ENCODE results near the gene CCSER1.

Gene CCSER1

GRCh38 chr4:90198086-90198847 is 71.1 kb downstream of the CCSER1 start:
- DNase-seq (ENCODE audit: low spot score) = no peak

- DNase-seq (ENCODE audit: low spot score) = no peak
Observed at GRCh38 chr4:90207887-90208454, 80.8 kb downstream of the CCSER1 start.

- peak; percentile 21 for DNase-seq (ENCODE audit: low spot score)
Observed at GRCh38 chr4:90209922-90210321, 82.7 kb downstream of the CCSER1 start.

- no peak for DNase-seq (ENCODE audit: low spot score)
Observed at GRCh38 chr4:90211174-90211573, 84.0 kb downstream of the CCSER1 start.

- DNase-seq (ENCODE audit: low spot score) = no peak
Observed at GRCh38 chr4:90215286-90215685, 88.1 kb downstream of the CCSER1 start.

- no peak for DNase-seq (ENCODE audit: low spot score)
Observed at GRCh38 chr4:90219822-90220221, 92.6 kb downstream of the CCSER1 start.

- DNase-seq (ENCODE audit: low spot score) = no peak
Observed at GRCh38 chr4:90220459-90220858, 93.3 kb downstream of the CCSER1 start.

GRCh38 chr4:90226734-90227133 is 99.5 kb downstream of the CCSER1 start:
- DNase-seq (ENCODE audit: low spot score) = no peak

GRCh38 chr4:90227177-90227576 is 100.0 kb downstream of the CCSER1 start:
- no peak for DNase-seq (ENCODE audit: low spot score)

GRCh38 chr4:90234916-90235547 is 107.8 kb downstream of the CCSER1 start:
- no peak for DNase-seq (ENCODE audit: low spot score)

- DNase-seq (ENCODE audit: low spot score) = no peak
Observed at GRCh38 chr4:90237751-90238530, 110.7 kb downstream of the CCSER1 start.

- DNase-seq (ENCODE audit: low spot score) = no peak
Observed at GRCh38 chr4:90240333-90240732, 113.1 kb downstream of the CCSER1 start.

GRCh38 chr4:90241008-90241407 is 113.8 kb downstream of the CCSER1 start:
- DNase-seq (ENCODE audit: low spot score) = no peak

GRCh38 chr4:90245837-90246236 is 118.6 kb downstream of the CCSER1 start:
- DNase-seq (ENCODE audit: low spot score) = no peak

- no peak for DNase-seq (ENCODE audit: low spot score)
Observed at GRCh38 chr4:90246816-90247215, 119.6 kb downstream of the CCSER1 start.

GRCh38 chr4:90254357-90254756 is 127.2 kb downstream of the CCSER1 start:
- no peak for DNase-seq (ENCODE audit: low spot score)

- no peak for DNase-seq (ENCODE audit: low spot score)
Observed at GRCh38 chr4:90274175-90274574, 147.0 kb downstream of the CCSER1 start.

- DNase-seq (ENCODE audit: low spot score) = no peak
Observed at GRCh38 chr4:90280954-90281353, 153.8 kb downstream of the CCSER1 start.

- no peak for DNase-seq (ENCODE audit: low spot score)
Observed at GRCh38 chr4:90281541-90282355, 154.6 kb downstream of the CCSER1 start.

GRCh38 chr4:90290345-90290744 is 163.2 kb downstream of the CCSER1 start:
- DNase-seq (ENCODE audit: low spot score) = no peak

- DNase-seq (ENCODE audit: low spot score) = no peak
Observed at GRCh38 chr4:90292438-90292837, 165.2 kb downstream of the CCSER1 start.

- DNase-seq (ENCODE audit: low spot score) = peak; percentile 12
Observed at GRCh38 chr4:90293320-90293719, 166.1 kb downstream of the CCSER1 start.
